Neural cell (in vitro differentiated cells): ENCODE results near the gene DNM3. TPM values are rescaled to one million over a fixed set of nuclear protein-coding genes. Genes with fewer than 3 reads are reported as not detected.

Experiments used
- H2AFZ ChIP-seq: fragments of 200-600, 300-800 bp; sonication (generic), shearing (Covaris generic); 2 replicates; pipeline ENCODE4 v1.6.0; 2014; ENCODE audit warnings: low read depth, mild to moderate bottlenecking, antibody characterized with exemption, low read length, moderate library complexity
- H3F3A ChIP-seq: fragments of 200-600 bp; shearing (Covaris generic); 2 replicates; pipeline ENCODE4 v1.6.1; 2016; ENCODE audit warnings: mild to moderate bottlenecking, moderate library complexity, mixed read lengths, antibody characterized with exemption, low read length; ENCODE audit not compliant: insufficient read depth, poor library complexity, severe bottlenecking
- H3K27ac ChIP-seq: fragments of 200-600, 300-800 bp; sonication (generic), shearing (Covaris generic); 2 replicates; pipeline ENCODE4 v1.5.1; 2014; ENCODE audit warnings: mild to moderate bottlenecking, low read length, moderate library complexity
- H3K27me3 ChIP-seq: fragments of 300-800, 200-600 bp; sonication (generic), shearing (Covaris generic); 2 replicates; pipeline ENCODE4 v1.6.0; 2014; ENCODE audit warnings: mild to moderate bottlenecking, low read depth, low read length, moderate library complexity; ENCODE audit not compliant: insufficient read depth
- H3K36me3 ChIP-seq: fragments of 300-800, 200-600 bp; sonication (generic), shearing (Covaris generic); 2 replicates; pipeline ENCODE4 v1.5.1; 2014; ENCODE audit warnings: mild to moderate bottlenecking, antibody characterized with exemption, low read length, moderate library complexity; ENCODE audit not compliant: insufficient read depth
- H3K4me2 ChIP-seq: fragments of 300-800, 200-600 bp; sonication (generic), shearing (Covaris generic); 2 replicates; pipeline ENCODE4 v1.6.0; 2014; ENCODE audit warnings: mild to moderate bottlenecking, low read length
- H3K4me3 ChIP-seq: fragments of 300-800, 200-600 bp; sonication (generic), shearing (Covaris generic); 2 replicates; pipeline ENCODE4 v1.5.1; 2014; ENCODE audit warnings: mild to moderate bottlenecking, low read length, moderate library complexity
- H3K79me2 ChIP-seq: fragments of 200-600 bp; shearing (Covaris generic); replicated peaks from 2 replicates; pipeline ENCODE4 v1.6.0; 2014; ENCODE audit warnings: mild to moderate bottlenecking, low read length, moderate library complexity; ENCODE audit not compliant: insufficient read depth
- H3K9ac ChIP-seq: fragments of 300-800, 200-600 bp; sonication (generic), shearing (Covaris generic); 2 replicates; pipeline ENCODE4 v1.6.1; 2016; ENCODE audit warnings: mild to moderate bottlenecking, low read length, mixed read lengths
- H3K9me2 ChIP-seq: fragments of 200-600 bp; shearing (Covaris generic); 2 replicates; pipeline ENCODE4 v1.6.1; 2016; ENCODE audit warnings: mild to moderate bottlenecking, low read length, mixed read lengths; ENCODE audit not compliant: insufficient read depth
- H3K9me3 ChIP-seq: fragments of 200-600, 300-800 bp; sonication (generic), shearing (Covaris generic); 2 replicates; pipeline ENCODE4 v1.6.1; 2016; ENCODE audit warnings: mild to moderate bottlenecking, mixed run types, low read length, moderate library complexity, mixed read lengths
- H4K20me1 ChIP-seq: fragments of 200-600 bp; shearing (Covaris generic); 2 replicates; pipeline ENCODE4 v1.6.1; 2016; ENCODE audit warnings: mild to moderate bottlenecking, mixed run types; ENCODE audit not compliant: insufficient read depth
- CTCF ChIP-seq: fragments of 450-650 bp; IDR thresholded peaks from 2 replicates; pipeline ENCODE4 v1.5.1; 2014; ENCODE audit warnings: antibody characterized with exemption, mild to moderate bottlenecking, moderate library complexity; ENCODE audit not compliant: poor library complexity, severe bottlenecking
- EP300 ChIP-seq: fragments of 450-650 bp; conservative IDR thresholded peaks from 2 replicates; pipeline ENCODE4 v1.6.1; 2014; ENCODE audit warnings: antibody characterized with exemption, mild to moderate bottlenecking, moderate library complexity; ENCODE audit not compliant: poor library complexity, severe bottlenecking
- EZH2 ChIP-seq: fragments of 200-600, 300-800 bp; shearing (Covaris generic), sonication (generic); IDR thresholded peaks from 2 replicates; pipeline ENCODE4 v1.6.1; 2014; ENCODE audit warnings: antibody characterized with exemption, low read length, borderline replicate concordance, mild to moderate bottlenecking; ENCODE audit not compliant: insufficient read depth, poor library complexity, severe bottlenecking
- MXI1 ChIP-seq: fragments of 450-650 bp; conservative IDR thresholded peaks from 2 replicates; pipeline ENCODE4 v1.6.1; 2014; ENCODE audit warnings: antibody characterized with exemption, mild to moderate bottlenecking; ENCODE audit not compliant: poor library complexity, severe bottlenecking
- POLR2AphosphoS5 ChIP-seq: IDR thresholded peaks from 2 replicates; pipeline ENCODE4 v1.6.1; 2012
- RAD21 ChIP-seq: fragments of 450-650 bp; conservative IDR thresholded peaks from 2 replicates; pipeline ENCODE4 v1.6.1; 2014; ENCODE audit warnings: antibody characterized with exemption, mild to moderate bottlenecking, moderate library complexity
- REST ChIP-seq: IDR thresholded peaks from 2 replicates; pipeline ENCODE4 v1.6.1; 2012; ENCODE audit warnings: borderline replicate concordance
- SMC3 ChIP-seq: fragments of 450-650 bp; conservative IDR thresholded peaks from 2 replicates; pipeline ENCODE4 v1.6.1; 2014; ENCODE audit warnings: antibody characterized with exemption, mild to moderate bottlenecking, moderate library complexity; ENCODE audit not compliant: poor library complexity
- TAF1 ChIP-seq: IDR thresholded peaks from 2 replicates; pipeline ENCODE4 v1.6.1; 2012; ENCODE audit warnings: low read depth
- polyA plus RNA-seq: library from polyadenylated mRNA; depleted of rRNA; stranded (reverse); fragments of >200 nt; gene quantifications from 2 replicates; pipeline ENCODE4 v1.2.3, GENCODE V29; 2014

The DNM3 gene
- polyA plus RNA-seq, 1 donor from 2014 or later: 37.1 TPM

- H3K4me2 ChIP-seq: no peak overlapping the region
- H3F3A ChIP-seq: no peaks in the 10 kb centered on the region
- H3K9ac ChIP-seq: no peak overlapping the region
- H3K79me2 ChIP-seq: no peaks in the 10 kb centered on the region
- no peak overlapping the region for H3K27ac ChIP-seq
- no peaks in the 10 kb centered on the region for H4K20me1 ChIP-seq
- no peaks in the 10 kb centered on the region for H3K9me3 ChIP-seq
- H3K4me3 ChIP-seq: no peak overlapping the region
- H3K9me2 ChIP-seq: no peaks in the 10 kb centered on the region
- no peaks in the 10 kb centered on the region for H3K27me3 ChIP-seq
- no peak overlapping the region for H2AFZ ChIP-seq
- TF ChIP-seq CTCF: no peak
- H3K36me3 ChIP-seq: no peaks in the 10 kb centered on the region
Observed at GRCh38 chr1:172219966-172220365, 378.7 kb downstream of the DNM3 start.

- no peaks in the 10 kb centered on the region for H3K36me3 ChIP-seq
- no peaks in the 10 kb centered on the region for H3K9me3 ChIP-seq
- no peaks in the 10 kb centered on the region for H3K9me2 ChIP-seq
- no peak overlapping the region for H2AFZ ChIP-seq
- H3K9ac ChIP-seq: no peak overlapping the region
- H3F3A ChIP-seq: no peaks in the 10 kb centered on the region
- no peaks in the 10 kb centered on the region for H4K20me1 ChIP-seq
- no peaks in the 10 kb centered on the region for H3K27me3 ChIP-seq
- H3K27ac ChIP-seq: no peak overlapping the region
- no peak overlapping the region for H3K4me2 ChIP-seq
- no peaks in the 10 kb centered on the region for H3K79me2 ChIP-seq
- no peak overlapping the region for H3K4me3 ChIP-seq
- TF ChIP-seq REST (no peak), EP300 (no peak), RAD21 (no peak), TAF1 (no peak), CTCF (no peak), SMC3 (no peak), EZH2 (no peak), MXI1 (no peak), POLR2AphosphoS5 (no peak)
Observed at GRCh38 chr1:172220376-172220775, 379.1 kb downstream of the DNM3 start.
